Measurements from ENCODE around the gene SMURF1. TPM values are rescaled to one million over a fixed set of nuclear protein-coding genes. Genes with fewer than 3 reads are reported as not detected.
"Not testable (repeated sequence)": the region's sequence is repeated elsewhere in the genome, so short reads cannot be mapped to it uniquely, and the experiment has no call there.

Gene SMURF1
- total RNA-seq, 1 donor from 2014 or later, result 44.7 TPM

GRCh38 chr7:99170065-99170729, 26.3 kb upstream of the SMURF1 start:
- Histone ChIP-seq H3K79me2 (ENCODE audit: insufficient read depth, low read length) (no peaks in the 10 kb centered on the region), H3K9ac (ENCODE audit: low read length) (no peak overlapping the region), H3K4me3 (ENCODE audit: insufficient read depth, low read depth, low read length) (no peak overlapping the region), H3K4me1 (ENCODE audit: insufficient read depth, low read length) (no peaks in the 10 kb centered on the region), H3K27me3 (ENCODE audit: insufficient read depth, low read length) (peaks cover 5% of the 10 kb centered on the region), H2AFZ (ENCODE audit: low read depth, low read length) (no peak overlapping the region), H4K20me1 (ENCODE audit: insufficient read depth, low read length) (no peaks in the 10 kb centered on the region), H3K9me3 (ENCODE audit: insufficient read depth, low read depth, low read length) (no peaks in the 10 kb centered on the region), H3K27ac (ENCODE audit: low read depth, low read length) (no peak overlapping the region), H3K4me2 (ENCODE audit: low read length) (no peak overlapping the region), H3K36me3 (ENCODE audit: insufficient read depth, low read length) (no peaks in the 10 kb centered on the region)
- Mint-ChIP-seq H3K27ac (ENCODE audit: unreplicated experiment) (no peak overlapping the region), H3K9me3 (ENCODE audit: unreplicated experiment) (peaks cover 1% of the 10 kb centered on the region), H3K4me1 (ENCODE audit: low read depth, unreplicated experiment) (no peaks in the 10 kb centered on the region), H3K36me3 (ENCODE audit: low read depth, unreplicated experiment) (no peaks in the 10 kb centered on the region), H3K4me3 (ENCODE audit: unreplicated experiment) (no peak overlapping the region), H3K27me3 (ENCODE audit: low read depth, unreplicated experiment) (peaks cover 12% of the 10 kb centered on the region)
- DNase-seq (ENCODE audit: low read depth), result no peak
- TF ChIP-seq CTCF (IDR thresholded peaks at IDR 0.05; ENCODE audit: insufficient read depth, low read depth, low read length) (no peak), EZH2 (IDR thresholded peaks at IDR 0.05; ENCODE audit: insufficient read depth, low read length) (no peak)
- no peak for FAIRE-seq

- no peak overlapping the region for H3K27ac Mint-ChIP-seq (ENCODE audit: unreplicated experiment)
- Histone ChIP-seq H3K36me3 (ENCODE audit: insufficient read depth, low read length) (no peaks in the 10 kb centered on the region), H4K20me1 (ENCODE audit: insufficient read depth, low read length) (no peaks in the 10 kb centered on the region), H3K9me3 (ENCODE audit: insufficient read depth, low read depth, low read length) (no peaks in the 10 kb centered on the region), H3K27ac (ENCODE audit: low read depth, low read length) (no peak overlapping the region), H3K9ac (ENCODE audit: low read length) (no peak overlapping the region), H2AFZ (ENCODE audit: low read depth, low read length) (no peak overlapping the region), H3K4me3 (ENCODE audit: insufficient read depth, low read depth, low read length) (no peak overlapping the region), H3K4me2 (ENCODE audit: low read length) (no peak overlapping the region), H3K4me1 (ENCODE audit: insufficient read depth, low read length) (peaks cover 8% of the 10 kb centered on the region), H3K79me2 (ENCODE audit: insufficient read depth, low read length) (no peaks in the 10 kb centered on the region), H3K27me3 (ENCODE audit: insufficient read depth, low read length) (no peaks in the 10 kb centered on the region)
- no peaks in the 10 kb centered on the region for H3K36me3 Mint-ChIP-seq (ENCODE audit: low read depth, unreplicated experiment)
- peaks cover 1% of the 10 kb centered on the region for H3K9me3 Mint-ChIP-seq (ENCODE audit: unreplicated experiment)
- no peak for DNase-seq (ENCODE audit: low read depth)
- FAIRE-seq, result no peak
- no peak overlapping the region for H3K4me3 Mint-ChIP-seq (ENCODE audit: unreplicated experiment)
- peaks cover 6% of the 10 kb centered on the region for H3K27me3 Mint-ChIP-seq (ENCODE audit: low read depth, unreplicated experiment)
- H3K4me1 Mint-ChIP-seq (ENCODE audit: low read depth, unreplicated experiment), result no peaks in the 10 kb centered on the region
- TF ChIP-seq CTCF (IDR thresholded peaks at IDR 0.05; ENCODE audit: insufficient read depth, low read depth, low read length) (no peak), EZH2 (IDR thresholded peaks at IDR 0.05; ENCODE audit: insufficient read depth, low read length) (no peak)
These were observed 23.2 kb upstream of the SMURF1 start for GRCh38 chr7:99167072-99167471.

GRCh38 chr7:99165816-99166215, 21.9 kb upstream of the SMURF1 start:
- Histone ChIP-seq H2AFZ (ENCODE audit: low read depth, low read length) (no peak overlapping the region), H3K36me3 (ENCODE audit: insufficient read depth, low read length) (no peaks in the 10 kb centered on the region), H3K9me3 (ENCODE audit: insufficient read depth, low read depth, low read length) (no peaks in the 10 kb centered on the region), H3K9ac (ENCODE audit: low read length) (no peak overlapping the region), H3K79me2 (ENCODE audit: insufficient read depth, low read length) (no peaks in the 10 kb centered on the region), H3K4me1 (ENCODE audit: insufficient read depth, low read length) (peaks cover 9% of the 10 kb centered on the region), H3K27me3 (ENCODE audit: insufficient read depth, low read length) (no peaks in the 10 kb centered on the region), H3K4me3 (ENCODE audit: insufficient read depth, low read depth, low read length) (no peak overlapping the region), H3K4me2 (ENCODE audit: low read length) (no peak overlapping the region), H4K20me1 (ENCODE audit: insufficient read depth, low read length) (no peaks in the 10 kb centered on the region), H3K27ac (ENCODE audit: low read depth, low read length) (no peak overlapping the region)
- H3K4me3 Mint-ChIP-seq (ENCODE audit: unreplicated experiment), result no peak overlapping the region
- H3K9me3 Mint-ChIP-seq (ENCODE audit: unreplicated experiment), result peaks cover 1% of the 10 kb centered on the region
- no peak for FAIRE-seq
- H3K36me3 Mint-ChIP-seq (ENCODE audit: low read depth, unreplicated experiment), result no peaks in the 10 kb centered on the region
- peaks cover 5% of the 10 kb centered on the region for H3K27me3 Mint-ChIP-seq (ENCODE audit: low read depth, unreplicated experiment)
- no peak for DNase-seq (ENCODE audit: low read depth)
- no peaks in the 10 kb centered on the region for H3K4me1 Mint-ChIP-seq (ENCODE audit: low read depth, unreplicated experiment)
- H3K27ac Mint-ChIP-seq (ENCODE audit: unreplicated experiment), result no peak overlapping the region
- TF ChIP-seq CTCF (IDR thresholded peaks at IDR 0.05; ENCODE audit: insufficient read depth, low read depth, low read length), result no peak

- H3K9me3 Mint-ChIP-seq (ENCODE audit: unreplicated experiment); H3K4me3 ChIP-seq (ENCODE audit: insufficient read depth, low read depth, low read length); H3K9me3 ChIP-seq (ENCODE audit: insufficient read depth, low read depth, low read length); H3K27ac Mint-ChIP-seq (ENCODE audit: unreplicated experiment); H2AFZ ChIP-seq (ENCODE audit: low read depth, low read length); H3K4me1 Mint-ChIP-seq (ENCODE audit: low read depth, unreplicated experiment); H3K36me3 Mint-ChIP-seq (ENCODE audit: low read depth, unreplicated experiment); H3K4me2 ChIP-seq (ENCODE audit: low read length); H3K79me2 ChIP-seq (ENCODE audit: insufficient read depth, low read length); H4K20me1 ChIP-seq (ENCODE audit: insufficient read depth, low read length); H3K9ac ChIP-seq (ENCODE audit: low read length); H3K27me3 Mint-ChIP-seq (ENCODE audit: low read depth, unreplicated experiment); H3K4me1 ChIP-seq (ENCODE audit: insufficient read depth, low read length); H3K27ac ChIP-seq (ENCODE audit: low read depth, low read length); DNase-seq (ENCODE audit: low read depth); H3K27me3 ChIP-seq (ENCODE audit: insufficient read depth, low read length); H3K36me3 ChIP-seq (ENCODE audit: insufficient read depth, low read length); FAIRE-seq; H3K4me3 Mint-ChIP-seq (ENCODE audit: unreplicated experiment): not testable (repeated sequence)
These were observed 19.8 kb upstream of the SMURF1 start for GRCh38 chr7:99163669-99164068.
